ENCODE data around the gene PINLYP.

Gene PINLYP

DNA sequence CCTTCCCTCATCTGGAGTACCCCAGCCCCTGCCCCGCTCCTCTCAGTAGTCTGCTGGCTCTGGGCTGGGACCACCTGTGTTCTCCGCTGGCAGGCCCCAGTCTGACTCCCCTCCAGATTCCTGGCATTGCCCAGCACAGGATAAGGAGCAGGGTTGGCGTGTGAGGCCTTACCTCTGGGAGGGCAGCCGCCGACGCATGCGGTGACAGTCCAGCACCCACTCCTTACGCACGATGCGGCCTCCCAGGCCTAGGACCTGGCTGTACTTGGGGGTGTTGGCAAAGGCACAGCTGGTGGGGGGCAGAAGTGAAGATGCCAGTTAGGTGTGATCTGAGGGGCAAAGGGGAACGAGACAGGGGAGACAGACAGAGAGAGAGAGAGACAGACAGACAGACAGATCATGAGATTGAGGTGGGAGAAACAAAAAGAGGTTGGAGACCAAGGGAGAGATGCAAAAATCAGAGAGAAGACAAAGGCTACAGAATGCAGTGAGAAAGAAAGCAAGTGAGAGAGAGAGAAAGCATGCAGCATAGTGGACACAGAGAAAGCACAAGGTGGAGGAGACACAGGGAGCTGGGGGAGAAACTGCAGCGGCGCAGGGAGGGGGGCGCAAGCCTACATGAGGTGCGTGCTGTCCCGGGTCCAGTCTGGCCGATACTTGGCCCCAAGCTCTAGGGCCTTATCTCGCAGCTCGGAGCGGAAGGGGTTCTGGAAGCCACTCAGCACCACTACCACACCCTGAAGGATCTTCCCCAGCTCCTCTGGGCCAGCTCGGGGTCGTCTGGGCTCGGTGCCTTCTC, 24.0 kb upstream of the PINLYP start:
- TF ChIP-seq, protein P1, sequence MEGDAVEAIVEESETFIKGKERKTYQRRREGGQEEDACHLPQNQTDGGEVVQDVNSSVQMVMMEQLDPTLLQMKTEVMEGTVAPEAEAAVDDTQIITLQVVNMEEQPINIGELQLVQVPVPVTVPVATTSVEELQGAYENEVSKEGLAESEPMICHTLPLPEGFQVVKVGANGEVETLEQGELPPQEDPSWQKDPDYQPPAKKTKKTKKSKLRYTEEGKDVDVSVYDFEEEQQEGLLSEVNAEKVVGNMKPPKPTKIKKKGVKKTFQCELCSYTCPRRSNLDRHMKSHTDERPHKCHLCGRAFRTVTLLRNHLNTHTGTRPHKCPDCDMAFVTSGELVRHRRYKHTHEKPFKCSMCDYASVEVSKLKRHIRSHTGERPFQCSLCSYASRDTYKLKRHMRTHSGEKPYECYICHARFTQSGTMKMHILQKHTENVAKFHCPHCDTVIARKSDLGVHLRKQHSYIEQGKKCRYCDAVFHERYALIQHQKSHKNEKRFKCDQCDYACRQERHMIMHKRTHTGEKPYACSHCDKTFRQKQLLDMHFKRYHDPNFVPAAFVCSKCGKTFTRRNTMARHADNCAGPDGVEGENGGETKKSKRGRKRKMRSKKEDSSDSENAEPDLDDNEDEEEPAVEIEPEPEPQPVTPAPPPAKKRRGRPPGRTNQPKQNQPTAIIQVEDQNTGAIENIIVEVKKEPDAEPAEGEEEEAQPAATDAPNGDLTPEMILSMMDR (IDR thresholded peaks at IDR 0.05; ENCODE audit: low read depth, low read length, missing control alignments) = no peak
- H3K4me3 ChIP-seq (replicated peaks; ENCODE audit: low read depth, low read length) = no peak overlapping the region
- DNase-seq (ENCODE audit: extremely low read depth, low read depth) = no peak

DNA sequence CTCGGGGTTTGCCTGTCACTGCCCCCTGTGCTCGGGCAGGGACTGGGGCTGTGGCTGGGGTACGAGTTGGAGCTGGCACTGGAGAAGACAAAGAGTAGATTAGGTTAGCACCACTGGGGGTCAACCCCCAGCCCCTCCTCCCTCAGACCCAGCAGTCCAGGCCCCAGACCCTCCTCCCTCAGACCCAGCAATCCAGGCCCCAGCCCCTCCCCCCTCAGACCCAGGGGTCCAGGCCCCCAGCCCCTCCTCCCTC, 23.5 kb upstream of the PINLYP start:
- TF ChIP-seq, protein P1 (IDR thresholded peaks at IDR 0.05; ENCODE audit: low read depth, low read length, missing control alignments) = no peak
- no peak for DNase-seq (ENCODE audit: extremely low read depth, low read depth)
- no peak overlapping the region for H3K4me3 ChIP-seq (replicated peaks; ENCODE audit: low read depth, low read length)

- TF ChIP-seq, protein P1 (IDR thresholded peaks at IDR 0.05; ENCODE audit: low read depth, low read length, missing control alignments) = no peak
- no peak overlapping the region for H3K4me3 ChIP-seq (replicated peaks; ENCODE audit: low read depth, low read length)
- no peak for DNase-seq (ENCODE audit: extremely low read depth, low read depth)
These were observed 23.0 kb upstream of the PINLYP start for GRCh38 chr19:43552616-43553015.

DNA sequence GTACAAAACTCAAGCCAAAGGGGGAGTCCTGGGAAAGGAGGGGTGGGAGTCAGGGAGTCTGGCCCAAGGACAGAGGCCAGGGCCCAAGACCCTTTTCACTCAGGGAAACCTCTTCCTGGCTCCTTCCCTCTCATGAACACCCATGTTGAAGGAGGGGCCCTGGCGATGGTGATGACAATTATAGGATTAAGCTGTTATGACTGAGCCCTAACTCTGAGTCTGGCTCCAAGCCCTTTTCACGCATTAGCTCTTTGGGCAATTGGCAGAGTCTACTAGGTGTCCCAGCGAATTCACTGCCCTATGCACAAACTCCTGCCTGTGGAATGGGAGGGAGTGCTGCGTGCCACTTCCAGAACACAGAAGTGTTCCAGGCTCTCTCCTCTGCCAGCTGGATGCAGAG, 21.9 kb upstream of the PINLYP start:
- TF ChIP-seq, protein P1 (IDR thresholded peaks at IDR 0.05; ENCODE audit: low read depth, low read length, missing control alignments) = no peak
- no peak overlapping the region for H3K4me3 ChIP-seq (replicated peaks; ENCODE audit: low read depth, low read length)
- DNase-seq (ENCODE audit: extremely low read depth, low read depth) = no peak

DNA sequence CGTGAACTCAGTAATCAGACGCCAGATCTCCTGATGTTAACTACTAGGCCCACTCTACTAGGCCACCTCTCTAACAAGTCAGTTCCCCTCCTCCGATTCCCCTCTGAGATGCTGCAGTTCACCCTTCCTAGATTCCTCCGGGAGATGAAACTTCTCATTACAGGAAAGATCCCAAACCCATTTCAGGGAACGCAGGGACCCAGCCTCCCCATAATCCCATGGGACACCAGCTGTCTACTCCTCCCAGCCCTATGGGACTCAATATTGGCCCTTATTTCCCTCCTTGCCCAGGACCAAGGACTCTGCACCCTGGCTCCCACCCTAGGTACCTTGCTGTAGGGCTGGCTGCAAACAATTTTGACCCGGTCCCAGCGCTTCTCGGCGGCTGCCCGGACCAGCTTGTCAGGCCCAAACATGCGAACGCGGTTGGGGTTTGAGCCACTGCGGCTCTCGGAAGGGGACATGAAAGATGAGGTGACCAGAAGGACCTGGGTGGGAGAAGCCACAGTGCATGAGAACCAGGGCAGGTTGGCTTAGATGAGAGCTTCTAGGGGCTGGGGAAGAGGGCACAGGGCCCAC, 21.2 kb upstream of the PINLYP start:
- no peak for DNase-seq (ENCODE audit: extremely low read depth, low read depth)
- TF ChIP-seq, protein P1 (IDR thresholded peaks at IDR 0.05; ENCODE audit: low read depth, low read length, missing control alignments) = no peak
- H3K4me3 ChIP-seq (replicated peaks; ENCODE audit: low read depth, low read length) = no peak overlapping the region

GRCh38 chr19:43555185-43555770, 20.3 kb upstream of the PINLYP start:
- DNase-seq (ENCODE audit: extremely low read depth, low read depth) = peak; percentile 49
- no peak overlapping the region for H3K4me3 ChIP-seq (replicated peaks; ENCODE audit: low read depth, low read length)
- TF ChIP-seq, protein P1 (IDR thresholded peaks at IDR 0.05; ENCODE audit: low read depth, low read length, missing control alignments) = peak; percentile 94
